BJ (cell line): ENCODE measurements around the gene PHLDB2. TPM values are rescaled to one million over a fixed set of nuclear protein-coding genes. Genes with fewer than 3 reads are reported as not detected.

Source experiments
- CTCF ChIA-PET: fragments of 350-600 bp; formaldehyde crosslinking; extraction: SDS; loops from one replicate; lab custom pipeline; 2021; ENCODE audit warnings: antibody characterized with exemption, inconsistent platforms; lab: Yijun Ruan, JAX
- POLR2A ChIA-PET: fragments of 300-600 bp; sonication (Branson Sonifier 250); formaldehyde crosslinking; extraction: SDS; loops from one replicate; lab custom pipeline; 2021; ENCODE audit warnings: antibody characterized with exemption; lab: Charles Lee
- DNase-seq: peaks from one replicate; pipeline ENCODE4 v3.0.0-alpha.2; 2011; ENCODE audit warnings: low read depth
- H3K27me3 ChIP-seq: 2 replicates; pipeline ENCODE4 v1.6.0; 2011; ENCODE audit warnings: low read length; ENCODE audit not compliant: control insufficient read depth, insufficient read depth
- H3K36me3 ChIP-seq: 2 replicates; pipeline ENCODE4 v1.5.1; 2011; ENCODE audit warnings: low read length; ENCODE audit not compliant: control insufficient read depth, insufficient read depth
- H3K4me3 ChIP-seq: 2 replicates; pipeline ENCODE4 v1.5.1; 2011; ENCODE audit warnings: low read depth, mild to moderate bottlenecking, control low read depth, low read length
- polyA plus RNA-seq: library from polyadenylated mRNA; depleted of rRNA; stranded (reverse); fragments of >200 nt; gene quantifications from 2 replicates; pipeline ENCODE4 v1.2.3, GENCODE V29; 2011
- TF ChIP-seq, protein P1 (sequence below): IDR thresholded peaks from 2 replicates; pipeline ENCODE4 v1.5.1; 2011; ENCODE audit warnings: low read depth, mild to moderate bottlenecking, control low read depth, inconsistent platforms, low read length, moderate library complexity; ENCODE audit not compliant: insufficient read depth

PHLDB2 gene
- polyA plus RNA-seq, 1 experiment = 44.7 TPM

DNA sequence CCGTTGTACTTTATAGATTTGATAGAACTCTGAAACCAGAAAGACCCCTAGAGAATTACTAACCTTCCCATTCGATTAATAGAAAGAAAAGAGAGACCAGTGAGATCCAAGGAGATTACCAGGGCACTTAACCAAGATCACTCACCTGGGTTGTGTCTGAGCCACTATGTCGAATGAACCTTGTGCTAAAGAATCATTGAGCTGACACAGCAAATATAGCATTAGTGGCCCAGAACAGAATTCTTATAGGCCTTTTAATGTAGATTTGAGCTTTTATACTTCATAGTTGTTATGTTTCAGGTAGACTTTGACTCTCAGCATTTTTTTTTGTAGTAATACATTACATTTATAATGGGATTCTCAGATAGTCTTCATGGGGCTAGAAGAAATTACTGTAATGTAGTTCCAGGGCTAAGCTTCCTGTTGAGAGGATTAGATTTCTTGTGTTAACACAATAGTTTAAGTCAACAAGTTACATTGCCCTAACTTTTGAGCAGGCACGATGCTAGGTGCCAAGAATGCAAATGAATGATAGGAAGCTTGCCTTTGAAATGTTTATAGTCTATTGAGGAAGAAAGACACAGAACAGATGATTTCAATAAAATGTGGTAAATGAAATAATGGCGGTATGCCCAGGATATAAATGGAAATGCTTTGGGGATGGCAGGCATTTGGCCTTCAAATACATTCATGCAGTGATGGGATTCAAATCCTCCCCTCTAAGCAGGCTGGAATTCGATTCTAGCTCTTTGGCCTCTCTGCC lies 95.3 kb downstream of the PHLDB2 start:
- no peak overlapping the region for H3K4me3 ChIP-seq
- CTCF ChIA-PET = interaction anchor here (0.5 to 2.3 kb wide), 12 partner anchors 10 to 285 kb away, joined by 3 to 6 read pairs (median 3); partner anchors contain the start of gene ABHD10
- H3K27me3 ChIP-seq = no peaks in the 10 kb centered on the region
- TF ChIP-seq, protein P1, sequence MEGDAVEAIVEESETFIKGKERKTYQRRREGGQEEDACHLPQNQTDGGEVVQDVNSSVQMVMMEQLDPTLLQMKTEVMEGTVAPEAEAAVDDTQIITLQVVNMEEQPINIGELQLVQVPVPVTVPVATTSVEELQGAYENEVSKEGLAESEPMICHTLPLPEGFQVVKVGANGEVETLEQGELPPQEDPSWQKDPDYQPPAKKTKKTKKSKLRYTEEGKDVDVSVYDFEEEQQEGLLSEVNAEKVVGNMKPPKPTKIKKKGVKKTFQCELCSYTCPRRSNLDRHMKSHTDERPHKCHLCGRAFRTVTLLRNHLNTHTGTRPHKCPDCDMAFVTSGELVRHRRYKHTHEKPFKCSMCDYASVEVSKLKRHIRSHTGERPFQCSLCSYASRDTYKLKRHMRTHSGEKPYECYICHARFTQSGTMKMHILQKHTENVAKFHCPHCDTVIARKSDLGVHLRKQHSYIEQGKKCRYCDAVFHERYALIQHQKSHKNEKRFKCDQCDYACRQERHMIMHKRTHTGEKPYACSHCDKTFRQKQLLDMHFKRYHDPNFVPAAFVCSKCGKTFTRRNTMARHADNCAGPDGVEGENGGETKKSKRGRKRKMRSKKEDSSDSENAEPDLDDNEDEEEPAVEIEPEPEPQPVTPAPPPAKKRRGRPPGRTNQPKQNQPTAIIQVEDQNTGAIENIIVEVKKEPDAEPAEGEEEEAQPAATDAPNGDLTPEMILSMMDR = no peak
- POLR2A ChIA-PET = interaction anchor here (0.6 kb wide), 1 partner anchor 260 kb away, joined by 3 read pairs; no protein-coding TSS in a partner anchor
- DNase-seq = peak; percentile 82
- H3K36me3 ChIP-seq = peaks cover 15% of the 10 kb centered on the region

DNA sequence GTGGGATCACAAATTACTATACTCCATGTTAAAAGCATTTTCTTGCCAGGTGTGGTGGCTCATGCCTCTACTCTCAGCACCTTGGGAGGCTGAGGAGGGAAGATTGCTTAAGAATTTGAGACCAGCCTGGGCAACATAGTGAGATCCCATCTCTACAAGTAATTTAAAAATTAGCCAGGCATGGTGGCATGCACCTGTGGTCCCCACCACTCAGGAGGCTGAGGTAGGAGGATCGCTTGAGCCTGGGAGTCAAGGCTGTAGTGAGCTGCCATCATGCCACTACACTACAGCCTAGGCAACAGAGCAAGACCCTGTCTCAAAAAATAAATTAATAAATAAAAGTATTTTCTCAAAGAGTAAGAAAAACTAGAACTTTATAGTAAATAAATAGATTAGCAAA lies 96.8 kb downstream of the PHLDB2 start:
- DNase-seq = no peak
- H3K36me3 ChIP-seq = peaks cover 16% of the 10 kb centered on the region
- CTCF ChIA-PET = interaction anchor here (0.9 to 2.2 kb wide), 3 partner anchors 12 to 238 kb away, joined by 3 to 7 read pairs (median 6); no protein-coding TSS in a partner anchor
- TF ChIP-seq, protein P1 = no peak
- H3K27me3 ChIP-seq = no peaks in the 10 kb centered on the region
- H3K4me3 ChIP-seq = no peak overlapping the region
- POLR2A ChIA-PET = no interaction called here

DNA sequence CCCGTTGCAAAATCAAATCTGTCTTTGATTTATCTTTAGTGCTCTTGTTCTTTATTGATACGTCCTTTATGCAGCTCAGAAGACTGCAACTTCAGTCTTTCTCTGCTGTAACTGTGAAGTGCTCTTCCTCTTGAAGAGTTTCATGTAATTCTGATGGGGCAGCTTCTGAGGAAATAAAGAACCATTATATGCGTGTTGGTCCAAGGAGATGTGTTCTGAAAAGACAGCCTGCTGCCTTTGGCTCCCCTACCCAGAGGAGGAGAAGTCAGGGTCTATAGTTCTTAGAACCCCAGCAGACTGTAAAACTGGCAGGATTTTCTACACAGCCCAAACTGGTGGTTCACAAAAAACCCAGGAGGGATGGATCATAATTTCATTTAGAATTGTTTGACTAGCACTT lies 97.4 kb downstream of the PHLDB2 start:
- TF ChIP-seq, protein P1 = no peak
- DNase-seq = no peak
- H3K4me3 ChIP-seq = no peak overlapping the region
- H3K27me3 ChIP-seq = no peaks in the 10 kb centered on the region
- CTCF ChIA-PET = interaction anchor here (1.0 to 2.2 kb wide), 3 partner anchors 11 to 239 kb away, joined by 3 to 6 read pairs (median 4); no protein-coding TSS in a partner anchor
- peaks cover 16% of the 10 kb centered on the region for H3K36me3 ChIP-seq
- POLR2A ChIA-PET = no interaction called here

DNA sequence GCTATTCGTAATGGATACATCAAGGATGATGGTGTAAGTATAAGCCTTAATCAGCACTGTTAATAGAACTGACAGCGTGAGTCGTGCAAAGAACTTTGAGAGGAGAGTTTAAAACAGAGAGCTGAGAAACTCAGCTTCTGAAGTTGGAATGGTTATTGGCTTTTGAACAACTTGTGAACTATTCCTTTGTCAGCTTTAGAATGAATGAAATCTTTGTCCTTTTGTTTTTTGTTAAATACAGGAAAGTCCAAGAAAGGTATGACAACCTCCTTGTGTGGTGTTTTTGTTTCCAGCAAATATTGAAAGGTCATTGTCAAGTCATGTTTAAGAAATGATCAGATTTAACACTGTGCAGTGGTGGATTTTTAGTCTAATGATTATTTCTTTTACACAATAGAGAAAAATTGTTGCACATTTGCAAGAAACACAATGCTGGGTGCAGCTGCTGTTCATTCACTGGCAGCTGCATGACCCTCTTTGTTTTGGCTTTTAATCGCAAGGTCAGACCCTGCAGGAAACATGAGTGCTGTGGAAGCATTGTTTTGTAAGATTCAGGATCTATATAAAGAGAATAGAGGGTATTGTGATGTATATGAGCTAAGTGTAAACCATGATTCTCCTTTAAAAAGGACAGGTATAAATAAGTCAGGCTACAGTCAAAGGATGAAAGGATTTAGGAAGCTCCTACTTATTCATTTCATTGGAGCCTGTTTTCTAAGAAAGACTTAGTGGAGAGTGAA lies 98.1 kb downstream of the PHLDB2 start:
- POLR2A ChIA-PET = no interaction called here
- peaks cover 16% of the 10 kb centered on the region for H3K36me3 ChIP-seq
- no peaks in the 10 kb centered on the region for H3K27me3 ChIP-seq
- CTCF ChIA-PET = interaction anchor here (1.0 to 2.2 kb wide), 5 partner anchors 10 to 240 kb away, joined by 3 to 6 read pairs (median 4); no protein-coding TSS in a partner anchor
- TF ChIP-seq, protein P1 = no peak
- DNase-seq = no peak
- H3K4me3 ChIP-seq = no peak overlapping the region
